ENCODE data around the gene INIP. TPM values are rescaled to one million over a fixed set of nuclear protein-coding genes. Genes with fewer than 3 reads are reported as not detected.

The INIP gene
- total and polyA plus RNA-seq, 2 experiments from 2014 or later, result 18.5 to 33.4 TPM

GRCh38 chr9:112762726-112763518, 45.0 kb upstream of the INIP start:
- H3K4me3 ChIP-seq, result no peak overlapping the region
- H3K9ac ChIP-seq, result no peak overlapping the region
- no peaks in the 10 kb centered on the region for H3K36me3 ChIP-seq (ENCODE audit: low read depth)
- H3K9me2 ChIP-seq (ENCODE audit: insufficient read depth), result no peaks in the 10 kb centered on the region
- peaks cover 38% of the 10 kb centered on the region for H3F3A ChIP-seq (ENCODE audit: insufficient read depth)
- no peak overlapping the region for H2AFZ ChIP-seq
- no peaks in the 10 kb centered on the region for H3K27me3 ChIP-seq (replicated peaks; ENCODE audit: insufficient read depth)
- H3K79me2 ChIP-seq (ENCODE audit: insufficient read depth), result peaks cover 97% of the 10 kb centered on the region
- H3K27ac ChIP-seq, result no peak overlapping the region
- no peak overlapping the region for H3K4me2 ChIP-seq (ENCODE audit: unreplicated experiment)
- no peaks in the 10 kb centered on the region for H3K9me3 ChIP-seq (ENCODE audit: low read depth)
- no peaks in the 10 kb centered on the region for H4K20me1 ChIP-seq (ENCODE audit: insufficient read depth)
- DNase-seq, result no peak
- in situ Hi-C loops (cut with MboI), result no loop called here
- 94 to 97% methylated on average over 13 of the region's 13 CpGs for WGBS, 2 experiments (ENCODE audit: low coverage in 1 of 2, low lambda C conversion rate in 2 of 2, missing lambda C conversion rate in 2 of 2)
- peaks cover 35% of the 10 kb centered on the region for H3K4me1 ChIP-seq (ENCODE audit: insufficient read depth)
- TF ChIP-seq EZH2 (IDR thresholded peaks at IDR 0.05; ENCODE audit: insufficient read depth, poor library complexity, severe bottlenecking), result no peak
- no peak for TF ChIP-seq EZH2phosphoT487 (IDR thresholded peaks at IDR 0.05; ENCODE audit: insufficient read depth, low read depth)

GRCh38 chr9:112761912-112762655, 44.2 kb upstream of the INIP start:
- WGBS, 2 experiments (ENCODE audit: low coverage in 1 of 2, low lambda C conversion rate in 2 of 2, missing lambda C conversion rate in 2 of 2), result 75 to 76% methylated on average over 12 of the region's 12 CpGs
- TF ChIP-seq EZH2phosphoT487 (IDR thresholded peaks at IDR 0.05; ENCODE audit: insufficient read depth, low read depth), result no peak
- no peak for TF ChIP-seq EZH2 (IDR thresholded peaks at IDR 0.05; ENCODE audit: insufficient read depth, poor library complexity, severe bottlenecking)
- in situ Hi-C loops (cut with MboI), result no loop called here

GRCh38 chr9:112760821-112761220, 42.9 kb upstream of the INIP start:
- no peaks in the 10 kb centered on the region for H3K9me2 ChIP-seq (ENCODE audit: insufficient read depth)
- no peak overlapping the region for H3K27ac ChIP-seq
- no peak overlapping the region for H2AFZ ChIP-seq
- no peak overlapping the region for H3K4me3 ChIP-seq
- peaks cover 48% of the 10 kb centered on the region for H3F3A ChIP-seq (ENCODE audit: insufficient read depth)
- H4K20me1 ChIP-seq (ENCODE audit: insufficient read depth), result no peaks in the 10 kb centered on the region
- in situ Hi-C loops (cut with MboI), result no loop called here
- DNase-seq, result no peak
- WGBS, 2 experiments (ENCODE audit: low coverage in 1 of 2, low lambda C conversion rate in 2 of 2, missing lambda C conversion rate in 2 of 2), result 91 to 92% methylated on average over 8 of the region's 8 CpGs
- no peaks in the 10 kb centered on the region for H3K36me3 ChIP-seq (ENCODE audit: low read depth)
- H3K9me3 ChIP-seq (ENCODE audit: low read depth), result no peaks in the 10 kb centered on the region
- H3K4me2 ChIP-seq (ENCODE audit: unreplicated experiment), result no peak overlapping the region
- peaks cover 55% of the 10 kb centered on the region for H3K4me1 ChIP-seq (ENCODE audit: insufficient read depth)
- no peak overlapping the region for H3K9ac ChIP-seq
- H3K27me3 ChIP-seq (replicated peaks; ENCODE audit: insufficient read depth), result no peaks in the 10 kb centered on the region
- TF ChIP-seq EZH2 (IDR thresholded peaks at IDR 0.05; ENCODE audit: insufficient read depth, poor library complexity, severe bottlenecking) (no peak), EZH2phosphoT487 (IDR thresholded peaks at IDR 0.05; ENCODE audit: insufficient read depth, low read depth) (no peak)
- H3K79me2 ChIP-seq (ENCODE audit: insufficient read depth), result peaks cover 97% of the 10 kb centered on the region

More at GRCh38 chr9:112761912-112762655, 44.2 kb upstream of the INIP start:
- Histone ChIP-seq H3F3A (ENCODE audit: insufficient read depth) (peaks cover 46% of the 10 kb centered on the region), H3K4me2 (ENCODE audit: unreplicated experiment) (peak overlapping the region; percentile 32), H2AFZ (no peak overlapping the region), H3K27me3 (replicated peaks; ENCODE audit: insufficient read depth) (no peaks in the 10 kb centered on the region), H3K9me3 (ENCODE audit: low read depth) (no peaks in the 10 kb centered on the region), H3K9me2 (ENCODE audit: insufficient read depth) (no peaks in the 10 kb centered on the region), H3K4me1 (ENCODE audit: insufficient read depth) (peaks cover 43% of the 10 kb centered on the region), H3K36me3 (ENCODE audit: low read depth) (no peaks in the 10 kb centered on the region), H3K79me2 (ENCODE audit: insufficient read depth) (peaks cover 97% of the 10 kb centered on the region), H3K9ac (no peak overlapping the region), H3K4me3 (no peak overlapping the region), H3K27ac (peak overlapping the region; percentile 39; the same call in 1 of the 2 replicates), H4K20me1 (ENCODE audit: insufficient read depth) (no peaks in the 10 kb centered on the region)
- peak; percentile 78 for DNase-seq

GRCh38 chr9:112757940-112758339, 40.0 kb upstream of the INIP start:
- Histone ChIP-seq H3K9me3 (ENCODE audit: low read depth) (no peaks in the 10 kb centered on the region), H3K4me1 (ENCODE audit: insufficient read depth) (peaks cover 63% of the 10 kb centered on the region), H3K4me2 (ENCODE audit: unreplicated experiment) (no peak overlapping the region), H3K36me3 (ENCODE audit: low read depth) (no peaks in the 10 kb centered on the region), H2AFZ (no peak overlapping the region), H3K27ac (peak overlapping the region; percentile 53), H3K9me2 (ENCODE audit: insufficient read depth) (no peaks in the 10 kb centered on the region), H3K9ac (no peak overlapping the region), H3K27me3 (replicated peaks; ENCODE audit: insufficient read depth) (no peaks in the 10 kb centered on the region), H3K4me3 (no peak overlapping the region), H3F3A (ENCODE audit: insufficient read depth) (peaks cover 58% of the 10 kb centered on the region), H4K20me1 (ENCODE audit: insufficient read depth) (no peaks in the 10 kb centered on the region), H3K79me2 (ENCODE audit: insufficient read depth) (peaks cover 85% of the 10 kb centered on the region)
- no peak for DNase-seq
- 94 to 100% methylated on average over 2 of the region's 2 CpGs for WGBS, 2 experiments (ENCODE audit: low coverage in 1 of 2, low lambda C conversion rate in 2 of 2, missing lambda C conversion rate in 2 of 2)
- TF ChIP-seq EZH2 (IDR thresholded peaks at IDR 0.05; ENCODE audit: insufficient read depth, poor library complexity, severe bottlenecking) (no peak), EZH2phosphoT487 (IDR thresholded peaks at IDR 0.05; ENCODE audit: insufficient read depth, low read depth) (no peak)
- in situ Hi-C loops (cut with MboI), result no loop called here

Data from GM23248 (cell line).